GM12878 (cell line): ENCODE data around the gene ADAMTS19. TPM values are rescaled to one million over a fixed set of nuclear protein-coding genes. Genes with fewer than 3 reads are reported as not detected.

Source experiments
- ATAC-seq: fragments of 200-7000 bp; cut with Tn5 transposase; 3 replicates; pipeline ENCODE4 v1.9.1; 2020; ENCODE audit warnings: mild to moderate bottlenecking, moderate library complexity
- BruUV-seq: library from RNA; stranded (reverse); fragments of 400-500 nt; replicated peaks from 2 replicates; lab custom pipeline; 2021; lab: Mats Ljungman, UMichigan
- CTCF ChIA-PET: fragments of 300-600 bp; sonication (Branson Sonifier 250); formaldehyde crosslinking; extraction: SDS; loops from one replicate; lab custom pipeline; 2021; ENCODE audit warnings: inconsistent platforms; lab: Yijun Ruan, JAX
- POLR2A ChIA-PET: fragments of 350-600 bp; formaldehyde crosslinking; extraction: SDS; loops from one replicate; lab custom pipeline; 2021; ENCODE audit warnings: inconsistent platforms; lab: Charles Lee
- RAD21 ChIA-PET: fragments of 300-600 bp; sonication (Branson Sonifier 250); formaldehyde crosslinking; loops from one replicate; lab custom pipeline; 2023; ENCODE audit warnings: antibody characterized with exemption; ENCODE audit not compliant: unreplicated experiment; lab: Charles Lee
- SMC1A ChIA-PET: fragments of 300-600 bp; sonication (Branson Sonifier 250); formaldehyde crosslinking; loops from one replicate; lab custom pipeline; 2023; ENCODE audit not compliant: unreplicated experiment, uncharacterized antibody; lab: Charles Lee
- DNase-seq: peaks from one replicate; pipeline ENCODE4 v3.0.0-alpha.2; 2011; ENCODE audit warnings: low read depth, low spot score
- FAIRE-seq: peaks from 3 replicates; lab custom pipeline; 2011; peaks lifted over from hg19 to GRCh38; lab: Jason Lieb, UNC
- H2AFZ ChIP-seq: 2 replicates; pipeline ENCODE4 v1.6.0; 2011; ENCODE audit warnings: low read depth, low read length, control low read depth; ENCODE audit not compliant: control insufficient read depth
- H3K27ac ChIP-seq: 2 replicates; pipeline ENCODE4 v1.5.1; 2011; ENCODE audit warnings: control low read depth; ENCODE audit not compliant: control insufficient read depth, insufficient read depth
- H3K27me3 ChIP-seq, 2 experiments: replicated peaks in 1 of 2; 2 replicates each; pipeline versions ENCODE4 v1.6.0 to v1.6.1; 2011; ENCODE audit warnings: low read length in 1 of 2; ENCODE audit not compliant: control insufficient read depth in 2 of 2, insufficient read depth in 2 of 2
- H3K36me3 ChIP-seq, 2 experiments: 2 replicates each; pipeline ENCODE4 v1.5.1; 2011; ENCODE audit warnings: low read length in 1 of 2; ENCODE audit not compliant: control insufficient read depth in 2 of 2, insufficient read depth in 2 of 2
- H3K4me1 ChIP-seq: 2 replicates; pipeline ENCODE4 v1.6.1; 2011; ENCODE audit warnings: mild to moderate bottlenecking, low read length, moderate library complexity, mixed read lengths; ENCODE audit not compliant: control insufficient read depth, insufficient read depth
- H3K4me2 ChIP-seq: 2 replicates; pipeline ENCODE4 v1.6.0; 2011; ENCODE audit warnings: control low read depth; ENCODE audit not compliant: control insufficient read depth, insufficient read depth
- H3K4me3 ChIP-seq: fragments of 200-600 bp; sonication (generic); 2 replicates; pipeline ENCODE4 v1.5.1; 2016
- H3K79me2 ChIP-seq: 2 replicates; pipeline ENCODE4 v1.6.0; 2011; ENCODE audit warnings: low read length; ENCODE audit not compliant: control insufficient read depth, insufficient read depth
- H3K9ac ChIP-seq: 2 replicates; pipeline ENCODE4 v1.8.0; 2011; ENCODE audit warnings: low read length, control low read depth, mixed read lengths; ENCODE audit not compliant: control insufficient read depth, insufficient read depth
- H3K9me3 ChIP-seq: replicated peaks from 3 replicates; pipeline ENCODE4 v1.5.1; 2011; ENCODE audit warnings: mild to moderate bottlenecking, low read length; ENCODE audit not compliant: control insufficient read depth, insufficient read depth
- H4K20me1 ChIP-seq: 2 replicates; pipeline ENCODE4 v1.6.0; 2011; ENCODE audit not compliant: control insufficient read depth, insufficient read depth
- ATF3 ChIP-seq: IDR thresholded peaks from 2 replicates; pipeline ENCODE4 v1.6.1; 2011; ENCODE audit warnings: low read depth, mild to moderate bottlenecking, low read length, moderate library complexity, borderline replicate concordance; ENCODE audit errors: extremely low read depth
- BCL11A ChIP-seq: IDR thresholded peaks from 2 replicates; pipeline ENCODE4 v1.6.1; 2011; ENCODE audit warnings: low read depth, low read length
- BRCA1 ChIP-seq: IDR thresholded peaks from 2 replicates; pipeline ENCODE4 v1.6.1; 2011; ENCODE audit warnings: low read depth, low read length, improper control_type of control experiment
- GABPA ChIP-seq: IDR thresholded peaks from 2 replicates; pipeline ENCODE4 v1.6.1; 2014; ENCODE audit warnings: antibody characterized with exemption, low read depth, mild to moderate bottlenecking, inconsistent platforms
- HCFC1 ChIP-seq: fragments of 150-350 bp; IDR thresholded peaks from 2 replicates; pipeline ENCODE4 v1.6.1; 2014; ENCODE audit warnings: low read length
- MAX ChIP-seq: IDR thresholded peaks from 2 replicates; pipeline ENCODE4 v1.6.1; 2012; ENCODE audit warnings: low read depth, low read length, improper control_type of control experiment
- MYC ChIP-seq: IDR thresholded peaks from 2 replicates; pipeline ENCODE4 v1.6.1; 2011; ENCODE audit warnings: mild to moderate bottlenecking, low read length, moderate library complexity, inconsistent platforms; ENCODE audit not compliant: insufficient read depth, insufficient replicate concordance, insufficient read length, severe bottlenecking
- NFXL1 ChIP-seq: fragments of 450-650 bp; IDR thresholded peaks from 2 replicates; pipeline ENCODE4 v1.6.1; 2017; ENCODE audit warnings: antibody characterized with exemption, mild to moderate bottlenecking, borderline replicate concordance
- NRF1 ChIP-seq: conservative IDR thresholded peaks from 2 replicates; pipeline ENCODE4 v1.6.1; 2011; ENCODE audit warnings: mild to moderate bottlenecking, low read depth, low read length, improper control_type of control experiment
- PML ChIP-seq: IDR thresholded peaks from 2 replicates; pipeline ENCODE4 v1.6.1; 2012; ENCODE audit warnings: low read length, inconsistent platforms
- POLR2A ChIP-seq: IDR thresholded peaks from 2 replicates; pipeline ENCODE4 v1.6.1; 2011; ENCODE audit warnings: low read depth, mild to moderate bottlenecking, low read length
- POU2F2 ChIP-seq: IDR thresholded peaks from 3 replicates; pipeline ENCODE4 v1.6.1; 2011; ENCODE audit warnings: low read depth, mild to moderate bottlenecking, low read length, borderline replicate concordance
- RELA ChIP-seq: fragments of 450-650 bp; IDR thresholded peaks from 2 replicates; pipeline ENCODE4 v1.8.0; 2014; ENCODE audit warnings: borderline replicate concordance; ENCODE audit not compliant: partially characterized antibody
- SIX5 ChIP-seq: IDR thresholded peaks from 2 replicates; pipeline ENCODE4 v1.6.1; 2011; ENCODE audit warnings: mild to moderate bottlenecking, low read depth, low read length, moderate library complexity; ENCODE audit not compliant: severe bottlenecking
- SKIL ChIP-seq: fragments of 450-650 bp; IDR thresholded peaks from 2 replicates; pipeline ENCODE4 v1.6.1; 2017; ENCODE audit warnings: mild to moderate bottlenecking, low read depth, inconsistent platforms; ENCODE audit not compliant: poor library complexity, severe bottlenecking
- SMAD5 ChIP-seq: IDR thresholded peaks from 2 replicates; pipeline ENCODE4 v1.6.1; 2016; ENCODE audit warnings: antibody characterized with exemption, low read depth
- SUPT20H ChIP-seq: IDR thresholded peaks from 2 replicates; pipeline ENCODE4 v1.6.1; 2011; ENCODE audit warnings: low read depth, mild to moderate bottlenecking, low read length, moderate library complexity, borderline replicate concordance; ENCODE audit not compliant: control insufficient read depth
- TCF12 ChIP-seq: IDR thresholded peaks from 2 replicates; pipeline ENCODE4 v1.6.1; 2011; ENCODE audit warnings: low read depth, mild to moderate bottlenecking, low read length
- YY1 ChIP-seq: IDR thresholded peaks from 2 replicates; pipeline ENCODE4 v1.6.1; 2011; ENCODE audit warnings: low read depth, mild to moderate bottlenecking, low read length
- ZBTB33 ChIP-seq: fragments of 450-650 bp; IDR thresholded peaks from 2 replicates; pipeline ENCODE4 v1.6.1; 2017; ENCODE audit warnings: mild to moderate bottlenecking
- WGBS: methylation state at CpG from one replicate; pipeline ENCODE4 v1.1.6; 2016; ENCODE audit warnings: low lambda C conversion rate; ENCODE audit not compliant: insufficient replicate concordance, insufficient coverage; ENCODE audit errors: missing lambda C conversion rate; 5-methylcytosine and 5-hydroxymethylcytosine counted together
- in situ Hi-C: fragments of 300-500 bp; cut with MboI; formaldehyde crosslinking; loops from 9 replicates; pipeline ENCODE4 v1.14.3; 2018; ENCODE audit warnings: mixed read lengths
- intact Hi-C: fragments of 100-400 bp; cut with micrococcal nuclease; formaldehyde crosslinking; loops from one replicate; pipeline ENCODE4 v1.14.2; 2022; ENCODE audit not compliant: unreplicated experiment
- polyA plus RNA-seq, 11 experiments: library from polyadenylated mRNA; depleted of rRNA in 4 of 11; unstranded in 6 of 11; stranded (reverse) in 5 of 11; fragments of >200 nt; fragmentation: Nextera tagmentation in 4 of 11; fragmentation: Illumina TruSeq in 1 of 11; extraction: Ambion mirVana in 4 of 11; extraction: Trizol in 1 of 11; gene quantifications; 1 replicate in 1 of 11; 2 replicates in 10 of 11; pipeline versions ENCODE4 v1.2.1 to v1.2.3, GENCODE V29; 2011 to 2016; ENCODE audit warnings: inconsistent platforms in 2 of 11, missing spikeins in 2 of 11, low read depth in 1 of 11
- total RNA-seq, 4 experiments: library from RNA; depleted of rRNA in 3 of 4; stranded (reverse); fragments of >200 nt in 3 of 4; fragmentation: Illumina TruSeq in 1 of 4; extraction: Trizol in 1 of 4; gene quantifications; 2 replicates each; pipeline versions ENCODE4 v1.2.1 to v1.2.3, GENCODE V29; 2013 to 2021

ADAMTS19 gene
- total and polyA plus RNA-seq, 10 of the 15 experiments (the other 5 are each of a cell fraction or from before 2014, with no cell fraction given) = not detected

- Histone ChIP-seq H3K79me2 (no peaks in the 10 kb centered on the region), H3K27me3 (no peaks in the 10 kb centered on the region), H3K36me3 (no peaks in the 10 kb centered on the region), H3K4me1 (no peaks in the 10 kb centered on the region), H3K4me3 (no peak overlapping the region), H3K4me2 (no peak overlapping the region), H3K27ac (no peak overlapping the region), H4K20me1 (no peaks in the 10 kb centered on the region), H2AFZ (no peak overlapping the region), H3K9me3 (no peaks in the 10 kb centered on the region), H3K9ac (no peak overlapping the region)
- 7% methylated on average over 3 of the region's 3 CpGs for WGBS
- in situ Hi-C loops = no loop called here
- FAIRE-seq = no peak
- no TSS peak for BruUV-seq
- ChIA-PET POLR2A (no interaction called here), SMC1A (interaction anchor here (0.6 kb wide), 1 partner anchor 532 kb away, joined by 3 read pairs; no protein-coding TSS in a partner anchor), CTCF (no interaction called here), RAD21 (no interaction called here)
- no peak for TF ChIP-seq ATF3
- TF ChIP-seq SMAD5 = no peak
- no peak for TF ChIP-seq TCF12
- TF ChIP-seq NFXL1 = no peak
- TF ChIP-seq NRF1 = no peak
- no peak for TF ChIP-seq ZBTB33
- TF ChIP-seq PML = no peak
- TF ChIP-seq SKIL = no peak
- no peak for TF ChIP-seq BCL11A
- TF ChIP-seq MYC = no peak
- no peak for TF ChIP-seq HCFC1
- no peak for TF ChIP-seq RELA
- no peak for TF ChIP-seq YY1
- no peak for TF ChIP-seq BRCA1
- no peak for TF ChIP-seq SIX5
- TF ChIP-seq POLR2A = no peak
- no peak for TF ChIP-seq MAX
- no peak for TF ChIP-seq GABPA
- TF ChIP-seq SUPT20H = no peak
- TF ChIP-seq POU2F2 = no peak
- no peak for ATAC-seq
- intact Hi-C loops = no loop called here
- DNase-seq = no peak
Measured at GRCh38 chr5:129438322-129438721, 21.8 kb upstream of the ADAMTS19 start.
